Suprapubic skin (tissue), 4 donors: ENCODE results near the gene CYP4F3.

Experiments
- EP300 ChIP-seq: sonication (generic); formaldehyde crosslinking; IDR thresholded peaks from one replicate; pipeline ENCODE4 v1.6.1; 2017; ENCODE audit warnings: antibody characterized with exemption
- POLR2A ChIP-seq, 2 donors: fragments of 450-650 bp; IDR thresholded peaks; one replicate each; pipeline ENCODE4 v1.6.1; 2017; ENCODE audit warnings: antibody characterized with exemption in 2 of 2, mild to moderate bottlenecking in 2 of 2, moderate library complexity in 2 of 2
- POLR2AphosphoS5 ChIP-seq, 3 donors: sonication (generic); formaldehyde crosslinking; IDR thresholded peaks; one replicate each; pipeline ENCODE4 v1.6.1; 2017; ENCODE audit warnings: antibody characterized with exemption in 3 of 3
- TF ChIP-seq, protein P1 (sequence below), 2 donors: fragments of 200-600 bp in 1 of 2; fragments of 450-650 bp in 1 of 2; sonication (generic) in 1 of 2; IDR thresholded peaks; one replicate each; pipeline ENCODE4 v1.5.1; 2016 to 2019; ENCODE audit warnings: antibody characterized with exemption in 2 of 2, mild to moderate bottlenecking in 1 of 2, moderate library complexity in 1 of 2

DNA sequence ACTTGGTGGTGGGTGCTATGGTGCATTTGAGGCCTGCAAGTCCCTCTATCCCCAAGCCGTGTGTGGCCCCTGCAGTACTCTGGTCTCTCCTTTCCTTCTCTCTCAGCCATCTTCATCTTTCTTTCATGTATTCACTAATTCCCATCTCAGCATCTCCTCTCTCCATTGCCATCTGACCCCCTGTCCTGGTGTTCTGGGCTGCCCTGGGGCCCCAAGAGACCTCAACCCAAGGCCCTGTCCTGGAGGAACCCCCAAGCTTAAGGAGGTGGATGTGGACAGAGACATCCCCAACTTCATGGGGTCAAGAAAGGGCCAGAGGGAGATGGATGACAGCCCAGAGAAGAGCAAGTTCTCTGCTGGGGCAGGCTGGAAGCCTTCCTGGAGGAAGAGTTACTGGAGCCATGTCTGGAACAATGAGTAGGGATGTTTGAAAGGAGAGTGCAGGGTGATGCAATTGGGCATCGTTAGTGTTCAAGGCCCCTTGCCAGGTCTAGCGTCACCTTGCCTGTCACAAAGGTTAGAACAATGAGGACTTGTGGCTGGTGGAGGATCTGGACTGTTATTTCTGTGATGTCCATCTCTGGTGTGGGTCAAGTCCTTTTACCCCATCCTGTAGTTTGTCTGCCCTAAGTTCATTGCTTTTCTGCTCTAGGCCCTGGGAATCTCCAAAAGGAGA, 3.5 kb downstream of the CYP4F3 start:
- TF ChIP-seq, protein P1, sequence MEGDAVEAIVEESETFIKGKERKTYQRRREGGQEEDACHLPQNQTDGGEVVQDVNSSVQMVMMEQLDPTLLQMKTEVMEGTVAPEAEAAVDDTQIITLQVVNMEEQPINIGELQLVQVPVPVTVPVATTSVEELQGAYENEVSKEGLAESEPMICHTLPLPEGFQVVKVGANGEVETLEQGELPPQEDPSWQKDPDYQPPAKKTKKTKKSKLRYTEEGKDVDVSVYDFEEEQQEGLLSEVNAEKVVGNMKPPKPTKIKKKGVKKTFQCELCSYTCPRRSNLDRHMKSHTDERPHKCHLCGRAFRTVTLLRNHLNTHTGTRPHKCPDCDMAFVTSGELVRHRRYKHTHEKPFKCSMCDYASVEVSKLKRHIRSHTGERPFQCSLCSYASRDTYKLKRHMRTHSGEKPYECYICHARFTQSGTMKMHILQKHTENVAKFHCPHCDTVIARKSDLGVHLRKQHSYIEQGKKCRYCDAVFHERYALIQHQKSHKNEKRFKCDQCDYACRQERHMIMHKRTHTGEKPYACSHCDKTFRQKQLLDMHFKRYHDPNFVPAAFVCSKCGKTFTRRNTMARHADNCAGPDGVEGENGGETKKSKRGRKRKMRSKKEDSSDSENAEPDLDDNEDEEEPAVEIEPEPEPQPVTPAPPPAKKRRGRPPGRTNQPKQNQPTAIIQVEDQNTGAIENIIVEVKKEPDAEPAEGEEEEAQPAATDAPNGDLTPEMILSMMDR (IDR thresholded peaks at IDR 0.05) = no peak
- TF ChIP-seq POLR2A (IDR thresholded peaks at IDR 0.05) (no peak), POLR2AphosphoS5 (IDR thresholded peaks at IDR 0.05) (no peak), EP300 (no peak)
